GM18505 (cell line): ENCODE data around the gene NRTN.
"Not testable (repeated sequence)": the region's sequence is repeated elsewhere in the genome, so short reads cannot be mapped to it uniquely, and the experiment has no call there.

Experiments
- ATAC-seq: cut with Tn5 transposase; IDR thresholded peaks from one replicate; pipeline ENCODE4 v1.9.1; 2021; ENCODE audit not compliant: unreplicated experiment
- POLR2A ChIP-seq: IDR thresholded peaks from 4 replicates; pipeline ENCODE4 v1.6.1; 2011; ENCODE audit warnings: borderline replicate concordance; ENCODE audit not compliant: insufficient read depth, insufficient read length; ENCODE audit errors: extremely low read depth

NRTN gene

DNA sequence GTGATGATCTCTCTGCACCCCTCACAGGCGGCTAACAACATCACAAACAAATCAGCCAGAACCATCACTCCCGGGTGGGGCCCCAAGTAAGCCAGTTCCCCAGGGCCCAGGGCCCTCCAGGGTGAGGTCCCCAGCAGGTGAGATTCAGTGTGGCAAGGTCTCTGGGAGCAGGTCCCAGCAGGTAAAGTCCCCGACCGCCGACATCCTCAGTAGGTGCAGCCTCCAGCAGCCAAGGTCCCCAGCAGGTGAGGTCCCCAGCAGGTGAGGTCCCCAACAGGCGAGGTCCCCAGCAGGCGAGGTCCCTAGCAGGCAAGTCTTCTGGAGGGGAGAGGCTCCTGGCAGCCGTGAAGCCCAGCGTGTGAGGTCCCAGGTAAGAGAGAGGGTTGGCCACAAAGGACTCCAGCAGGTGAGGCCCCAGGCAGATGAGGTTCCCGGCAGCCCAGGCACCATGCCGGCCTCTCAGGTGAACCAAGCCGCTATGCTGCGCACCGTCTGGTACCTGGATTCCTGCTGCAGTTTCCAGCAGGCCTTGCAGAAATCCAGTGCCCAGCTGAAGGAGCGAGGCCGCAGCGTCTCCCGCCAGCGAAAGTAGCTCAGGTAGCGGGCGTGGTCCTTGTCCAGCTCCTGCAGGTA lies 38.5 kb downstream of the NRTN start:
- no peak for TF ChIP-seq POLR2A
- no peak for ATAC-seq

DNA sequence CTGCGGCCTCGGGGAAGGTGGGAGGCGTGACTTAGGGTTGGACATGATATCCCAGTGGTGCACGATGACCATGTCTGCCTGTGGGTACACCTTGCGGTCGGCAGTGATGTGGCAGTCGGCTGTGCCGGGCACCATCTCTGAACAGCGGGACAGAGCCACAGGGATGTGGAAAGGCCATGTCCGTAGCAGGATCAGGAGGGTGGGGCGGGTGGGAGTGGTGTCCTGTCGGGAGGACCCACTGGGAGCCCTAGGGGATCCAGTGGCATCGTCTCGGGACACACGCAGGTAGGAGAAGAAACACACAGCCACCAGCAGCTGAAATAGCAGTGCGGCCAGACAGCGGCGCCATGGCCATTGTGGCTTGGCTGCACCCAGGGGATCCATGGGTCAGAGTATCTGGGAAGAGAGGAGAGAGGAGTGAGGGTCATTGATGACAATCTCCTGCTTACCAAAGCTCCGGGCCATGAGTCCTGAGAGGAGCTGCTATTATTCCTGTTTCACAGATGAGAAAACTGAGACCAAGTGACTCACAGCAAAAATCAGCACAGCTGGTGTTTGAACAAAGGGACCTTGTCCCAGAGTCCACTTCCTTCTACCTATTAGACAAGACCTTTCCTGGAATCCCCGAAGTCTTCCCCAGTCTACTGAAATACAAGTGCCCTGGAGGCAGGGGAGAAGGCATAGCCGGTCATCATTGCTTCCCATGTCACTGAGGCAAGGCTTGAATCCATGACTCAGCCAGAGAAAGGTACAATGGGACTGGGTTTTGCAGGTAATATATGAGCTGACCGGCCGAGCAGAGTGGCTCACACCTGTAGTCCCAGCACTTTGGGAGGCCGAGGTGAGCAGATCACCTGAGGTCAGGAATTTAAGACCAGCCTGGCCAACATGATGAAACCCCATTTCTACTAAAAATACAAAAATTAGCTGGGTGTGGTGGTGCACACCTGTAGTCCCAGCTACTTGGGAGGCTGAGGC lies 39.9 kb downstream of the NRTN start:
- ATAC-seq, result no peak
- TF ChIP-seq POLR2A, result no peak

DNA sequence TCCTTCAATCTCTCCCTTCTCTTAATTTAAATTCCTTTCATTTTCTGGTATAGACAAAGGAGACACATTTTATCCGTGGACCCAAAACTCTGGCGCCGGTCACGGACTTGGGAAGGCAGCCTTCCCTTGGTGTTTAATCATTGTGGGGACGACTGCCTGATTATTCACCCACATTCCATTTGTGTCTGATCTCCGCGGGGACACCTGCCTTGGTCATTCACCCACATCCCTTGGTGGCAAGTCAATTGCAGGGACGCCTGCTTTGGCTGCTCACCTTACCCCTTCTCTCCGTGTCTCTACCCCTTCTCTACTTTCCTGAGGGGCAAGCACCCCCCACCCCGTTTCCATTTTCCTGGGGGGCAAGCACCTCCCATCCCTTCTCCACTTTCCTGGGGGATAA lies 43.0 kb downstream of the NRTN start:
- not testable (repeated sequence) for ATAC-seq

DNA sequence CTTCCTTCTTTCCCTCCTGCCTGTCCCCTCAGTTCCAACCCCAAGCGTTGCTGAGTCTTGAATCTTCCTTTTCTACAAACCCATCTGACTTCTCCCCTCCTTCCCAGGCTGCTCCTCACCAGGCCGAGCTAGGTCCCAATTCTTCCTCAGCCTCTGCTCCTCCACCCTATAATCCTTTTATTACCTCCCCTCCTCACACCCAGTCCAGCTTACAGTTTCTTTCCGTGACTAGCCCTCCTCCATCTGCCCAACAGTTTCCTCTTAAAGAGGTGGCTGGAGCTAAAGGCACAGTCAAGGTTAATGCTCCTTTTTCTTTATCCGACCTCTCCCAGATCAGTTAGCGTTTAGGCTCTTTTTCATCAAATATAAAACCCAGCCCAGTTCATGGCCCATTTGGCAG lies 43.8 kb downstream of the NRTN start:
- not testable (repeated sequence) for ATAC-seq

DNA sequence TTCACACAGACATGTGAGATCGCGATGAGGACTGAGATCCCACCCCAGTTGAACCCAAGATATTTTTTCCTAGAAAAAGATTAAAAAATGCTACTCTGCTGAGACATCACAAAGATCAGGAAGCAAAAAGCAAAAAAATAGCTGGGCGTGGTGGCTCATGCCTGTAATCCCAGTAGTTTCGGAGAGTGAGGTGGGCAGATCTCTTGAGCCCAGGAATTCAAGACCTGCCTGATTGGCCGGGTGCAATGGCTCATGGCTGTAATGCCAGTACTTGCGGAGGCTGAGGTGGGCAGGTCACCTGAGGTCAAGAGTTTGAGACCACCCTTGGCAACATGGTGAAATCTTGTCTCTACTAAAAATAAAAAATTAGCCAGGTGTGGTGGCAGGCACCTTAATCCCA lies 45.3 kb downstream of the NRTN start:
- ATAC-seq, result no peak
- no peak for TF ChIP-seq POLR2A

DNA sequence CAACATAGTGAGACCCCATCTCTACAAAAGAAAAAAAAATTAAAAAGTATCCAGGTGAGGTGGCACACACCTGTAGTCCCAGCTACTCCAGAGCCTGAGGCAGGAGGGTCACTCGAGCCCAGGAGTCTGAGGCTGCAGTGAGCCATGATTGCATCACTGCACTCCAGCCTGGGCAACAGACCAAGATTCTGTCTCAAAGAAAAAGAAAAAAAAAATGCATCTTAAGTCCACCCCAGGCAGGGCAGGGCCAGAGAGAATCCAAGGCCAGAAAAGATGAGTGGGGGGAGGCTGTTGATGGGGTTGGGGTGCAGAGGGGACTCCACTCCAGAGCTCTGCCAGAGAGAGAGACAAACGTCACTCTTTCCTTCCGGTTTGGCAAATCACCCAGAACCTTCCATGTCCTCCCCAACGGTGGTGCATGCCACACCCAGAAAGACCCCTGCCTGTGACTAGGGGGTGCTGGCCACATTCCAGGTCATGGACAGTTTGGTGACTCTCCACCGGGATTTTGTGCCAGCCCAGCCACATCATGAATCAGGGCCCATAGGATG lies 46.0 kb downstream of the NRTN start:
- TF ChIP-seq POLR2A, result no peak
- no peak for ATAC-seq

DNA sequence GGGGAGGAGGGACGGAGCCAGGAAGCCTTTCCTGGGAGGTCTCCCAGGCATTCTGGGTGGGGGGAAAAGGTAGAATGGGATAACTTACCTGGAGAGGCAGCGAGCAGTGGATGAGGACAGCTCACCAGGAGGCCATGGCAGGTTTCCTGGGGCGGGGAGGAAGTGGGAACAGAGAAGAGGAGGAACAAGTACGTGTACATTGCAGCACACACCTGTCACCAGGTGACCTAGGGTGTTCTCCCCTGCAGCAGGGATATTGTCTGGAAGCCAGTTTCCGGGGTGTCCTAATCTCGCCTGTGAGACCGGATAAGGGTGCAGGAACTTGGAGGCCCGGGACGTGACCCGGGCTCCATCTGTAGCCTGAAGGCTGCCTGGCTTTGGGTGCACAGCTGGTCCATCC lies 46.4 kb downstream of the NRTN start, which contains the start of gene FUT3:
FUT3 (minus strand) TSS at position 148 of the 400 bp plus-strand sequence.
- no peak for TF ChIP-seq POLR2A
- no peak for ATAC-seq

DNA sequence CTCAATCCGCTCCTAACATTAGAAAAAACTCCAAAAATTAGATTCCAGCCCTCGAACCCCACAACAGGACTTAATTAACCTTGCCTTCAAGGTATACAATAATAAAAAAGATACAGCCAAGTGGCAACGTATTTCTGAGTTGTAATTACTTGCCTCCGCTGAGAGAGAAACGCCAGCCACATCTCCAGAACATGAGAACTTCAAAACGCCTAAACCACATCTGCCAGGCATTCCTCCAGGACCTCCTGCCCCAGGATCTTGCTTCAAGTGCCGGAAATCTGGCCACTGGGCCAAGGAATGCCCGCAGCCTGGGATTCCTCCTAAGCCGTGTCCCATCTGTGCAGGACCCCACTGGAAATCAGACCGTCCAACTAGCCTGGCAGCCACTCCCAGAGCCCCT lies 49.3 kb downstream of the NRTN start:
- ATAC-seq, result not testable (repeated sequence)

DNA sequence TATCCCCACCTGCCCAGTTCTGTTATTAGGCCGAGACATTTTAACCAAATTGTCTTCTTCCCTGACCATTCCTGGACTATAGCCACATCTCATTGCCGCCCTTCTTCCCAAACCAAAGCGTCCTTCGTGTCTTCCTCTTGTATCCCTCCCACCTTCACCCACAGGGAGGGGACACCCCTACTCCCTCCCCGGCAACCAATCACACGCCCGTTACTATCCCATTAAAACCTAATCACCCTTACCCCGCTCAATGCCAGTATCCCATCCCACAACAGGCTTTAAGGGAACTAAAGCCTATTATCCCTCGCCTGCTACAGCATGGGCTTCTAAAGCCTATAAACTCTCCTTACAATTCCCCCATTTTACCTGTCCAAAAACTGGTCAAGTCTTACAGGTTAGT lies 50.3 kb downstream of the NRTN start:
- not testable (repeated sequence) for ATAC-seq

DNA sequence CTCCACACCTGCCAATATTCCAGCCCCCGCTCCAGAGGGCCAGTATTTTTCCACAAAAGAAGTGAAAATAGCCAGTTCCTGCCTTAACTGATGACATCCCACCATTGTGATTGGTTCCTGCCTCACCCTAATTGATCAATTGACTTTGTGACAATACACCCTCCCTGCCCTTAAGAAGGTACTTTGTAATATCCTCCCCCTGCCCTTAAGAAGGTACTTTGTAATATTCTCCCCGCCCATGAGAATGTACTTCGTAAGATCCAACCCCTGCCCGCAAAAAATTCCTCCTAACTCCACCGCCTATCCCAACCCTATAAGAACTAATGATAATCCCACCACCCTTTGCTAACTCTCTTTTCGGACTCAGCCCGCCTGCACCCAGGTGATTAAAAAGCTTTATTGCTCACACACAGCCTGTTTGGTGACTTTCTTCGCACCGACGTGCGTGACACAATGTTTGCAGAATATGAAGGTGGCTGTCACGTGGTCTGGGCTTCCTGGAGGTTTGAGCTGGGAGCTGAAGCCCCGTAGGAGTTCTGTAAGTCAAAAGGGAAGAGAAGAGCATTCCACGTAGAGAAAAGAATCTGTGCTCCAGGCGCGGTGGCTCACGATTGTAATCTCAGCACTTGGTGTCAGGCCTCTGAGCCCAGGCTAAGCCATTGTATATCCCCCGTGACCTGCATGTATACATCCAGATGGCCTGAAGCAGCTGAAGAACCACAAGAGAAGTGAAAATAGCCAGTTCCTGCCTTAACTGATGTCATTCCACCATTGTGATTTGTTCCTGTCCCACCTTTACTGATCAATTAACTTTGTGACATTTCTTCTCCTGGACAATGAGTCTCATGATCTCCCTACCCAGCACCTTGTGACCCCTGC lies 52.6 kb downstream of the NRTN start:
- TF ChIP-seq POLR2A, result no peak
- ATAC-seq, result no peak

DNA sequence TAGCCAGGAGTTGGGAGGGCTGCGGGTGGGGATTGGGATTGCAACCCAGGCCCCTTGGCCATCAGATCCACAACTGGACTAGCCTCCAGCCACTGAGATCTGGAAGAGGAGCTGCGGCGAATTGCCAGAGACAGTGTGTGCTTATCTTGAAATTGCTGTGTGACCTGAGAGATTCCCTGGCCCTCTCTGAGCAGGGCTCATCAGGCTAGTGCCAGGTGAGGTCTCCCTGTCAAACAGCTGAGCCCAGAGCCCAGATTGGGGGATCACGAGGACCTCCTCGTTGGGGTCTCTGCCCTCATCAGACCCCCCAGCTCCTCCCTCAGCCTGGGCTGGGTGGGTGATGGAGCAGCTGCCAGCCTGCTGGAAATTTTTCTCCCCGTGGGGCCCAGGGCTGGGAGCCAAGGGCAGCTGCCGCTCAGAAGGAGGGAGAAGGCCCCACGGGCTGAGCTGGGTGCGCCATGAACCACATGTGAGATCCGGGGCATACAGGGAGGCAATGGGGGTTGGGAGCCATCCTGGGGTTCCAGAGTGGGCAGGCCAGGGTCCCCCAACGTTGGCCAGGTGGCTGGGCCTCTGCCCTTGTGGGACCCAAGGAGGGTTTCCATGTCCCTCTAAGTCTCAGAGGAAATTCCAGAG lies 58.3 kb downstream of the NRTN start:
- no peak for TF ChIP-seq POLR2A
- no peak for ATAC-seq

DNA sequence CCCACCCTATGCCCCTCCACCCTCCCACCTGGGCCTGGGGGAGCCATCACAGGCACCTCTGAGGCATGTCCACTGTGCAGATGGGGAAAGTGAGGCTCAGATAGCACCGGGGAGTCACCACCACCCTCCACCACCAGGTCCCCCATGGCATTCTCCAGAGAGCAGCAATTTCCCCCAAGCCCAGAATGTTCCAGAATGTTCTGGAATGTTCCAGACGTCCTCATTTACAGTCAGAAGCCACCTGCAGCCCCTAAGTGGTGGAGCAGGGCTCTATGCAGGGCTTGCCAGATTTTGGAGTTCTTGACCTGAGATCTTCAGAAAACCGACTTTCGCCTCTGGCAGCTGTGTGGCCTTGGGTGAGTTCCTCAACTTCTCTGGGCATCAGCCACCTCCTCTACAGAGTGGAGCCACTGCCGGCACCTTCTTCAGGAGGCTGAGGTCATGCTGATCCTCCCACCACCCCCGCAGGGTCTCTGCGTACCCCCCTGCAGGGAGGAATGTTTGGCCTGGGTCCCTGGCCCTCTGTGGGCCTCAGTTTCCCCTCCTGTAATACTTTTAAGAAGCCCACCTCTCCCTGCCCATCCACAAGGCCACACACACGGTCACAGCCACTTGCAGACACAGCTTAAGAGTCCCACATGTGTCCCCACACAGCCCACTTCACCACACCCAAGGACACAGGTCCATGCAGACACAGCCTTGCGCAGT lies 59.3 kb downstream of the NRTN start:
- no peak for ATAC-seq
- TF ChIP-seq POLR2A, result no peak
